ENCODE measurements around the gene MOB2. TPM values are rescaled to one million over a fixed set of nuclear protein-coding genes. Genes with fewer than 3 reads are reported as not detected.

The MOB2 gene
- total RNA-seq, 1 donor from 2014 or later, result 41.3 TPM

- intact Hi-C loops (cut with micrococcal nuclease), result no loop called here
Observed at GRCh38 chr11:1487851-1488574, 1.4 kb upstream of the MOB2 start.

- intact Hi-C loops (cut with micrococcal nuclease), result no loop called here
Observed at GRCh38 chr11:1487091-1487850, 692 bp upstream of the MOB2 start.

- intact Hi-C loops (cut with micrococcal nuclease), result no loop called here
Observed at GRCh38 chr11:1485504-1485885, 1.1 kb downstream of the MOB2 start.

- intact Hi-C loops (cut with micrococcal nuclease), result no loop called here
Observed at GRCh38 chr11:1484695-1485503, 1.7 kb downstream of the MOB2 start.

- intact Hi-C loops (cut with micrococcal nuclease), result no loop called here
Observed at GRCh38 chr11:1484061-1484671, 2.4 kb downstream of the MOB2 start.

- intact Hi-C loops (cut with micrococcal nuclease), result no loop called here
Observed at GRCh38 chr11:1483445-1483961, 3.1 kb downstream of the MOB2 start.

GRCh38 chr11:1482581-1483444, 3.8 kb downstream of the MOB2 start:
- intact Hi-C loops (cut with micrococcal nuclease), result no loop called here

GRCh38 chr11:1481861-1482441, 4.6 kb downstream of the MOB2 start:
- intact Hi-C loops (cut with micrococcal nuclease), result no loop called here

GRCh38 chr11:1481483-1481825, 5.1 kb downstream of the MOB2 start:
- intact Hi-C loops (cut with micrococcal nuclease), result no loop called here

GRCh38 chr11:1480555-1481482, 5.8 kb downstream of the MOB2 start:
- intact Hi-C loops (cut with micrococcal nuclease), result no loop called here

- intact Hi-C loops (cut with micrococcal nuclease), result no loop called here
Observed at GRCh38 chr11:1480191-1480554, 6.4 kb downstream of the MOB2 start.

GRCh38 chr11:1479678-1480118, 6.9 kb downstream of the MOB2 start:
- intact Hi-C loops (cut with micrococcal nuclease), result no loop called here

- intact Hi-C loops (cut with micrococcal nuclease), result no loop called here
Observed at GRCh38 chr11:1479006-1479677, 7.4 kb downstream of the MOB2 start.

- intact Hi-C loops (cut with micrococcal nuclease), result no loop called here
Observed at GRCh38 chr11:1478544-1478943, 8.0 kb downstream of the MOB2 start.

GRCh38 chr11:1478011-1478410, 8.6 kb downstream of the MOB2 start:
- intact Hi-C loops (cut with micrococcal nuclease), result no loop called here

- intact Hi-C loops (cut with micrococcal nuclease), result no loop called here
Observed at GRCh38 chr11:1476940-1477736, 9.4 kb downstream of the MOB2 start.

GRCh38 chr11:1475841-1476240, 10.7 kb downstream of the MOB2 start:
- intact Hi-C loops (cut with micrococcal nuclease), result no loop called here

- intact Hi-C loops (cut with micrococcal nuclease), result no loop called here
Observed at GRCh38 chr11:1473786-1474185, 12.8 kb downstream of the MOB2 start.
